Stimulated activated naive CD4-positive, alpha-beta T cell treated with Interleukin-2 at 50 U/mL for 16 hours (primary cell): ENCODE measurements around the gene TCF4.

Experiments used
- DNase-seq: peaks from one replicate; lab custom pipeline; 2025; lab: John Stamatoyannopoulos, UW

The TCF4 gene

DNA sequence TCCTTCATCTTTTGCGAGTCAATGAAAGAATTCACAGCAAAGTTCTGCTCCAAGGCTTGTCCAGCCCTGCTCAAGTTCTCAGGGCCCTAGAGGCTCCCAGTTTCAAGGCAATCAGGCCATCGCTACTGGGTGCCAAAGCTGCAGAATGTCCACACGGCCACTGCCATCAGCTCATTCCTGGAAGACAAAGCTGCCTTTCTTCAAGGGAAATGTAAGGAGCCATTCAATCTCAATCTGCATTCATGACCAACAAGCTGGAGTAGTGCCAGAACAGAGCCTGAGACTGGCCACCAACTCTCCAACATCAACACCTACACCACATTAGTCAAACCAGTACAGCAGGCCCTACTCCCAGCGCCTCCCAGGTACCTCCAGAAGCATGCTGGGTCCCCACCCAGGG lies 202.2 kb downstream of the TCF4 start:
- no peak for DNase-seq

DNA sequence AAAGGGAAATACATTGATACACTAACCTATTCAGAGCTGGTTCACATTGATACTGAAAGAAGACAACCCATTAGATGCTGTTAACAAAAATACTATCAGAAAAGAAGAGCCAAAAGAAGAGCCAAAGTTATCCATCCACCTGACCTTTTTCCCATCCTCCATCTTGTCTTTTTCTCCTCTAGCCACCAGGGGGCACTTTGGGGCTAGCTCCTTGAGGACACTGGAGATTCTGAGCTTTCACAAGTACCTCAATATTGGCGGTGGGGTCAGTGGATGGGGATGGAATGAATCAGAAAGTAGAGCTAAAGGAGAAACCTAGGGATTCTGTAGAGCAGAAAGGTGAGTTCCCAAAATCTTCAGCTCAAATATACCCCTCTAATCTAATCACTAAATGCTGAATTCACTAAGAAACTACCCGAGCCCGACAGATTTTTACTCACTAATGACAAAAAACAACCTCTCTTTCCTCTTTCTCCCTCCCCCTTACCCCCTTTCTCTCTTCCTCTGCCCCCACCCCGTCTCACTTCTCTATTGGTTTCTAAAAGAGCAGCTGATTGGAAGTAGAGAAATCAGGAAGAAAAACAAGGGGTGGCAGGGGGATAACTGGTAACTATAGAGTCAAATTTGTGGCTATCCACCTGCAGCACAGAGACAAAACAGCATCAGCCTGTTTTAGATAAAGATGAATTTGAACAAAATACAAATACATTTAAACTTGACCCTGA lies 203.3 kb downstream of the TCF4 start:
- no peak for DNase-seq

DNA sequence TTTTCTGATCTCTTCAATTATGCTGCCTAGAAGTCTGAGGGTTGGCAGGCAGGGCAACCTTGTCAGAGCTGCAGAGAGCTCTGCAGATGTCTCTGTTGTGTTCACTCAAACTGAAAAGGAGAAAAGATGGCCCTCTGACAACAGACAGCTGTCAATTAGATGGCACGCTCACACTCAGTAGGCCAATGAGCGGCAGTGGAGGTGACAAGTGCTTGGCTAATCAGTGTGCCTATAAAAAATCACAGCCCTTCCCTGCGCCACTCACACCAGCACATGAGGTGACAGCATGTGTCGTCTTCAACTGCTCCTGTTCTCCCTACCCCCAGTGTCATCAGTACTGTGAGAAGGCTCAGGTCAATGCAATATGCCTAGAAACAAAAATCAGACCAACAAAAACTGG lies 203.9 kb downstream of the TCF4 start:
- DNase-seq: no peak

DNA sequence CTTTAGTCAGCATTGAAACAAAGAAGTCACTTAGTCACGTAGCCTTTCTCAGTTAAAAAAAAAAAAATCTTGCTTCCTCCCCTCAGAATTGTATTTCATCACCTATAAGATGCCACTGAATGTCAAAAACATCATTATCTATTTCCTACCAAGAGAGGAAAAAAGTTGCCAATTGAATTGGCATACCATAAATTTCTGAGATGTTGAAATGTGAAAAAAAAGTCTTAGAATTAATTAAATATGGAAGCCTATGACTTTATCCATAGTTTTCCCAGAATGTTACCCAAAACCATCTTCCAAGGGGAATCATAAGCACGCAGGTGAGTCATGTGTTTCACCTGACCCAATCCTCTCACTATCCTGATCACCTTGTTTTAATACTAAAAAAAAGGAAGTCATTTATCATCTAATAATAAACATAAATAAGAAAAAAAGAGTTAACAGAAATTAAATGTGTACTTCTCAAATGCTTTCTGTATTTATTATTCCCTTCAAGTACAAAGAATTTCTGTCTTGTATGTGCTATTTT lies 205.7 kb downstream of the TCF4 start:
- no peak for DNase-seq

DNA sequence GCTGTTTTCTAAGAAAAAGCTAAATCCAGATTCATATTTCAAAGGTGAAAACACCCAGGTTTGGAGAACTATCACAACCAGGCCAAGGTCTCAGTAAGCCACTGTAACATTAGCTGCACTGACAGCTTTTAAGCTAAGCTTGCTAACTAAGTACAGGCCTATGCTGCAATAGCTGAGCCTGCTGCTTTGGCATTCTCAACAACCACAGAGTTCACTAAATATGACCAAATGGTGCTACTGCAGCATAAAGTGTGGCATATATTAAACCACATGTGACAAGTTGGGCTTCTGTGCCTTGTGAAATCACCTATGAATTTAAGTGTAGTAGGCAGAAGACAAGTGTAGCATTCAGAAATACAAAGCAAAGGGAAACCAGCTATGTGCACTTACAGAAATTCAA lies 206.7 kb downstream of the TCF4 start:
- no peak for DNase-seq

DNA sequence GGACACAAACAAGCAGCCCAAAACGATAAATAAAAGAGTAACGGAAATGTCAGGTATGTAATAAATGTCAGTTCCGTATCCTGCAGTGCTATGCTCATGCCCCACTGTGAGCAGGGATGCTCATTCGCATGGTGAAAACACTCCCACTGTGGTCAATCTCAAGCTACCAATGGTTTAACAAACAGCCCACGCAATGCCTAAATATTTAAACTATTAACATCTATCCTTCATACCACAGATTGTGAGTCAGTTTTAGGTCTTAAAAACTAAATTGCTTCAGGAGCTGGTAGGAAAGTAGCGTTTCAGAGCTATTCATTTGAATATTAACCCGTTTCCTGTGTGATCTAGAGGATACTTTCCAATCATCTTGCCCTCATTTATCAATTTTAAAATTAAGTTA lies 207.4 kb downstream of the TCF4 start:
- no peak for DNase-seq

DNA sequence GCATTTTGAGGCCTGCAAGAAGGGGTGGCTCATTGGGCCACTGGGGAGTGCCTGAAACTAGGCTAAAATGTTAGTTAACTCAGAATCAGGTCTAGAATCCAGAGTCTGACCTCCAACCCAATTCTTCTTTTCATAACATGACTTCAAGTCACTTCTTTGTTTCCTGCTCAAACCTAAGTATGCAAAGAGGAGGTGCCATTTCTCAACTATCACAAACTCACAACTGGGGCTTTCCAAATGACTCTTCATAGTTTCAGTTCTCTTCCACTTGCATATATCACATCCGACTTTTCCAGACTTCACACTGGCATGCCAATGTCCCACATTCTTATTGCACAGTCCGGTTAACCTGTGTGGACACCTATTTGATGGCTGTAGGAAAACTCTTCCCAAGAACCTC lies 211.6 kb downstream of the TCF4 start:
- DNase-seq: no peak

DNA sequence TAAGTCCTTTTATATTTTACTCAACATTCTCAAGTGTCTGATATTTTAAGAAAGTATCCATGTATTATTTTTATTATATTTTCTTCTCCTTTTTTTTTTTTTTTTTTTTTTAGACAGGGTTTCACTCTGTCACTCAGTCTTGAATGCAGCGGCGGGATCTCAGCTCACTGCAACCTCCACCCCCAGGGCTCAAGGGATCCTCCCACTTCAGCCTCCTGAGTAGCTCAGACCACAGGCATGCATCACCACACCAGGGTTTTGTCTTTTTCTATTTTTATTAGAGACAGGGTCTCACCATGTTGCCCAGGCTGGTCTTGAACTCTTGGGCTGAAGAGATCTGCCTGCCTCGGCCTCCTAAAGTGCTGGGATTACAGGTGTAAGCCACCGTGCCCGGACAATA lies 212.1 kb downstream of the TCF4 start:
- DNase-seq: no peak

DNA sequence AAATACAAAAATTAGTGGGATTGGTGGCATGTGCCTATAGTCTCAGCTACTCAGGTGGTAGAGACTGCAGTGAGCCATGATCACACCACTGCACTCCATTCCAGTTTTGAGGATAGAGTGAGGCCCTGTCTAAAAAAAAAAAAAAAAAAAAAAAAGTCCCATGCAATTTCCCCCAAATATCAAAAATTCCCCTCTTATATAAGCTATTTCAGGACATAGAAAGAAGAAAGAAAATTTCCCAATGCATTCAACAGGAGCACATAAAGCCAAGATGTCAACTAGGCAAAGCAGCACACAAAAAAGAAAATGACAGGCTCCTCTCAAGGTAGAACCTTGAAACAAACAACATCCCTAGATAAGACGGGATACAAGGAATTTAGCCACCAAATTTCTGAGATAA lies 213.3 kb downstream of the TCF4 start:
- DNase-seq: no peak

DNA sequence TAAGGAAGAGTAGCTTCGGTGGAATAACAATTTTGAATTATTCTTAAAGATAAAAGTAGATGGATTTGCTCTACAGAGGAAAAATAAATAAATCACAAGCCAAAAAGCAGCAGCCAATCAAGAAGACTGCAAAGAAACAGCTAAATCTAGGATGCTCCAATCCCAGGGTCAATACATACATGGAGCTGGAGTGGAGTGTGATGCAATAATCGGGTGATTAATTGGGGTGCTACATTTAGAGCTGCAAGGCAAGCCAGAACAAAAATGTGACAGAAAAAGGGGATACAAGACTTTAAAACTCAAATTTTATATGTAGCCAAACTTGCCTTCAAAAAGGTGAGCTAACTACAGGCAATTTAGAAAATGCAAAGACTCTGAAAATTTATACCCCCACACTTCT lies 215.8 kb downstream of the TCF4 start:
- DNase-seq: no peak

DNA sequence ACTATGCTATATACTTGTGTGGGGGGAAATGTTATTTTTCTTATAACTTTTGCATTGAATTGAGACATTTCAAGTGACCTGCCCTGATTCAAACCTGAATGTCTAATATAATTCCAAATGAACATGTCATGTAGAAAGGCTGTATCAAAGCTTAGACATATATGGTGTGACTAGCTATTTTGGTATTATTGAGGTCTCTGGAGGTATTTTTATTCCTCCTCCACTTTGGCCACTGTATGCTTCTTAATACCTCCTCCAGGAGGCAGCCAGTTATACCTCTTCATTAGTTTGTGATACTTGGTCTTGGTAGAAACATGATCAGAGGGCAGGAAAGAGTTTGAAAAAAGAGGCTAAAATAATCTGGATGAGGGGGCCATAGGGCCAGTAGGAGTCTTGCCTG lies 217.1 kb downstream of the TCF4 start:
- DNase-seq: no peak

DNA sequence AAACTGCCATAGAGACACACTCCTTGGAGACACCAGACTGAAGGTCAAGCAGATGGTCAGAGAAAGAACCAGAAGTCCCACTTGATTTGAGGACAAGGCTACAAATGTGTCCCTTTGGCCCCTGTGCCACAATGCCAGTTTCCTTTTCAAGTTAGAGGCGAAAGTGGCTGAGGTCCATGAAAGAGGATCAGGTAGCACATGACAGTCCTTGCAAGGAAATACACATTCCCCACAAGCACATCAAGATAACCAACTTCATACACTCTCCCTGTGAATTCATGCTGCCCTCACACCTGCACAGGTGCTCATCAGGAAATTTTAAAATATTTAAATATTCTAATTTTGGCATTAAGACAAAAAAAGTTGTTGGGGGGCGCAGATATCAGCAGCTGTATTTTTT lies 218.6 kb downstream of the TCF4 start:
- no peak for DNase-seq

DNA sequence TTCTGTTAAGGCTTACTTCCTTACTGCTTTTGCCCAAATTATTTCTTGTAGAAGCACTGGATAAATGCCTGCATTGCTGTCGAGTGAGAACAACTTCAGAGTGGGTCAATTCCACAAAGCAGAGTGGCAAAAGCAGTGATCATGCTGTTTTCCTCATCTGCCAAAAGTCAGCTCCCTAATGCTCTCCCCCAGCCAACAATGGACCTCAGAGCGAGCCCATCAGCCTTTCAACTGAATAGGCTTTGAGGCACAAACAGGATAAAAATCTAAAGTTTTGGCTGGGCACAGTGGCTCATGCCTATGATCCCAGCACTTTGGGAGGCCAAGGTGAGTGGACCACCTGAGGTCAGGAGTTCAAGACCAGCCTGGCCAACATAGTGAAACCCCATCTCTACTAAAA lies 222.7 kb downstream of the TCF4 start:
- DNase-seq: no peak

DNA sequence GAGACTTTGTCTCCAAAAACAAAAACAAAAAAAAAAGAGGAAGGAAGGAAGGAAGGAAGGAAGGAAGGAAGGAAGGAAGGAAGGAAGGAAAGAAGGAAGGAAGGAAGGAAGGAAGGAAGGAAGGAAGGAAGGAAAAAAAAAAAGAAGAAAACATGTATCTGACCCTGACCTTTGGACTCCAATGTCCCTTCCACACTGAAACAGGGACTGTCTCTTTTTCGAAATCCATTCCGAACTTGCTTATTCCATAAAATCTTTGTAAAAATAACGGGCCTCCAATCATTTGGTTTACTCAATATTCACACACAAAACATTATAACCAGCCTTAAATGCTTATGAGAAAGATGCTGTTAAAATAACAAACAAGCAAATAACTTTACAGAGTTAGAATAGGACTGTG lies 225.7 kb downstream of the TCF4 start:
- no peak for DNase-seq

DNA sequence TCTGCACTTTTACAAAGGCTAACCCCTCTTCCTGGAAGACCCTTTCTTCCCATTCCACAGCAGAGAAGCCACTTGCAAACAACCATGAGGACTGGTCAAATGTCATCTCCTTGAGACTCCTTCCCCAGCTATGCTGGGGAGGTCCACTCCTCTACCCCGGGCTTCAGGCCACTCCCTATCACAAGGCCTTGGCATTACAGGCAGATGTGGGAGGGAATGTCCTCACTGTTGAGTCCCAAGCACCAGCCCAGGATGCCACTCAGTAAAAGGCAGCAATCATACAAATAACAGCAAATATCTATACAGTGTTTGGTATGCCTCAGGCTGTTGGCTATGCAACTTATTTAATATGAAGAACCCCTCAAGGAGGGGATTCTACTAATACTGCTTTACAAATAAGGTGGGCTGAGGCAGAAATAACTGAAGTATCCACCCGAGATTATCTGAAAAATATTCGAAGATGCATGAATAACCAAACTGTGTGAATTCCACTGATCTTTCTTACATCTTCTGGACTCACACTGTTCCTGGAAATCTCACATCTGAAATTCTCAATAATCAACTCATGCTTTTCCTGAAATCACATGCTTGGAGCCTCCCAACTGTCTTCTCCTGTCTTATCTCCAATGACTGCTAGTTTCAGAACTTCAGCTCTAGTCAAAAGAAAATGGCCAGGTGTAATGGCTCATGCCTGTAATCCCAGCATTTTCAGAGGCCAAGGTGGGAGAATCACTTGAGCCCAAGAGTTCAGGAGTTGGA lies 226.3 kb downstream of the TCF4 start:
- no peak for DNase-seq

DNA sequence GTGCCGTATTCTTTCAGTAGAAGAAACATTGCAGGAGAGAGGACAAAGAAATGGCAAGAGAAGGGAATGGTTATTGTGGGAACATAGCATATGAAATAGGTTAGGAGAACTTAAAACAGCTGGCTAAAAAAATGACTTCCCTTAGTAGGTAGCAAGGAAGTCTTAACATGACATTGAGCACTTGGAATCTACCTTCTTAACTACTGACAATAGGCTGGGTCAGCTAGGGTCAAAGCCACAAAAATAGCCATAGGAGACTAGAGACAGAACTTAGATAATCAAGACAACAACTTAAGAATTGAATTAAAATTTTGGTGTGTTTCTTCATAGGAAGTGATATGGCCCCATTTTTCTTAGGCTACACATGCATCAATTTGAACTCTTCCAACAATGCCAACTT lies 227.9 kb downstream of the TCF4 start:
- DNase-seq: no peak

DNA sequence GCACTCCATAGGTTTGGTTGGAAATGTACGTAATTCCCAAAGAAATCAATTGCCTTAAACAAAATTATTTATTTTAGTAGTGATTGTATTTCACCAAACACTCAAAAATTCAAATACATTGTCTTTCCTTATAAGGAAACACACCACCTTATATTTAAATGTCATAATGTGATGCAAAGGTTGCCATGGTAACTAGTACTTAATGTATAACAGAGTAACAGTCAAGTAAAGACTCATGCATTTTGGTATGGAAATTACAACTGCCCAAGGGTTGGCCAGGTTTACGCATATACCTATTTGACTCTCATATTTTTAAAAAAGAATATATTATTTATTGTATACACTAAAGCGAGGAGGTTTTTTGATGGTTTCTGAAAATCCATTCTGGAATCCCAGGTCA lies 231.2 kb downstream of the TCF4 start:
- no peak for DNase-seq

DNA sequence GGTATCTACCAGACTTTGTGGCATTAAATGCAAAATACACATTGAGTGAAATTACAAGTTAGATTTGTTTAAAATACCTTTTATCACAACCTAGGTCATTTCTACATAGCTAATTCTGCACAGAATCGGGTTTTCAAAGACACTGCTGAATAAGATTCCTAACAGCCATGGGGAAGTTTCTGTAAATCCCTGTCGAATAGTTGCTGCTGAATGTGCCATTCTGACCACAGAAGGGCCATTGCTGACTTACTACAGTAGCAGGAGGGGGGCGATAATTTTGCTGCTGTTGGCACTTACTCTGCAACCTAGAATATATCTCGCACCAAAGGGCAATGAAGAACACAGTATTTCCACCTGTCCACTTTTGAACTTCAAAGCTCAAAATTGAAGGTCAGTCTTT lies 232.8 kb downstream of the TCF4 start:
- no peak for DNase-seq

DNA sequence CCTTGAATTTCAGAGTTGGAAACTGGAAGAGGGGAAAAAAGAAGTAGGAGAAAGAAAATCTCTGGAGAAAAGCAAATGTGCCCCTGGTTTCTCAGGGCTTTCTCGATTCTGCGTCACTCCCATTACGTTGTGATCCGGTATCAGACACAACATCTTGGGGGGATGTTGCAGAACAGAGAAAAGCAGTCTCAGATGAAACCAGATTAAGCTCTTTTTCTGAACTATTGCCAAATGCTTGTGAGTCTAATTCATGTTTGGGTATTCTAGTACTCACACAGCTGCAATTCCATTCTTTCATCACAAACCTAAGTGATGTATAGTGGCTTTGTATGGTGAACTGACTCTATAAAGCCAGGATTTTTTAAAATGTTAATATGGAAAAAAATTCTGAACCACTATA lies 233.2 kb downstream of the TCF4 start:
- DNase-seq: no peak

DNA sequence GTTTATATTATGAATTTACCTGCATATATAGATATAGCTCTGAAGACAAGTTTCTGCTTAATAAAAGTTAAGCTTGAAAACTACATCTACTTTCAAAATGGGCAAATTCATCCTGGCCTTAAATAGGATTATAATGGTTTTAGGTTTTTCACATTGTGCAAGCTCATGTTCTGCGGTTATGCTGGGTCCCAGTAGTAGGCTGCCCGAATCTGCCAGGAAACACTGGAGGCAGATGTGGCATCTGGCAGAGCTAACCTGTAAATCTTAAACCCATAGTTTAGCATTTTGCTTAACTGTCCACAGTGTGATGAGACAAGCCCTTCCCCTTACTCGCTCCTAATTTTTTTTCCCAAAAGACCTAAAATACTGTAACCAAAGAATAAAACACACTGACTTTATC lies 234.2 kb downstream of the TCF4 start:
- no peak for DNase-seq

DNA sequence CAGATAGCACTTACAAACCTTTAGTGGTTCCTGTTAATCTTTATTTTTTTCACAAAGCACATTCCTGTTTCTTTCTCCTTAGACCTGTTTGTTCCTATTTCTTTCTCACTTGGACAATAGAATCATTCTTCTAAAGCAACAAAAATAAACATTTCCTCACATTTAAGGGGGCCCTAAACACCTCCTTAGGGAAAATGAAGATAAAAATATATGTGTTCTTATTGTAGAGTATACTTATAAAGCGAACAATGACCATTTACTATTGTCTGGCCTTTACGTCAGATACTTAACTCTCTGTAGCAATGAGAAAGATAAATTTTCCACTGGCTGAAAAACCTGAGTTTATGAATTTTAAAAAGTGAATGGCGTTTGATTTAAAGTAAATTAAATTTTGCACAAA lies 234.6 kb downstream of the TCF4 start:
- no peak for DNase-seq

DNA sequence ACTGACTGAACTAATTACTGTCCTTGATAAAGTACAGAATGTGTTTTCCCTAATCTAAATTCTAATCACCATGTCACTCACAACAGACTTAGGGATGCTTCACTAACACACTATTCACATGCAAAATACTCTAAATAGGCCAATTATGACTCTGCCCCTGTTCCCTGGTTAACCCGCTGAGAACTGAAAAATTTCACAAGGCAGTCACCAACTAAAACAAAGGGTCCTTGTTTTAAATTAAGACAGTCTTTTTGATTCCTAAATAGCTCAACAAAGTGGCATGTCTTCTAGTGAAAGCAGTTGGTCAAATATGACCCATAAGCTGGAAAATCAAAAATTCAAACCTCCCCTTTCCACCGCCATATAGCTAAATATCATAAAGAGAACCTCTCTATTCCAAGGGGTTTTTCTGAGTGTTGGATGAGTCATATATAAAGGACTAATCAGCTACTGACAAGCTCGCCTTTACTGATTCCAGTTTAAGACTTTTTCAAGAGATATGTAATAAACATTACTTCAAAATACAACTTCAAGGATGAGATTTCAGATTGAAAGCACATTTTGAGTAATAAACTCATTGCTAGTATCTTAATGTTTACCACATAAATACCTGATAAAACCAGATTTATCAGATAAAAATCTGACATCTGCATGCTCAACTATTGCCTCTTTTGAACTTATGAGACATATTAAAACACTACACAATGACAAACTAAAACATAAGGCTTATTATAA lies 235.8 kb downstream of the TCF4 start:
- DNase-seq: no peak

DNA sequence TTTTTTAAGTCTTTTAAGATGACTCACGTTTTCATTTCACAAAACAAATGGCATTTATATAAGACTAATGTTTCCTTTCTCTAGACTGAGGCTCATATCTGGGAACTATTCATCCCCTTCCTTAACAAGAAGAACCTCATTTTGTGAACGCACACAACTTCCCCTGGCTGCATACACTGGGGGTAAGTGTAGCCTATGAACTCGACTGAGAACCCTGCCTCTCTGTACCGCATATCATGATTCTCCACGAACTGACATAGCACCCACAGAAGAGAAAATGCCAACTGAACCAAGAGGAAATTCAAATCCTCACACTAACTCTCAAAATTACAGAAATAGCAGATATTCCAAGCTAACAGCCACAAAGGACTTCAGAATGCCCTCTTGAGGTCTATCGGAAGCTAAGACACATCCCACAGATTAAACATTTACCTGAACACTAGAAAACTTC lies 236.7 kb downstream of the TCF4 start:
- no peak for DNase-seq
